Measurements from ENCODE around the gene CCDC150. TPM values are rescaled to one million over a fixed set of nuclear protein-coding genes. Genes with fewer than 3 reads are reported as not detected.
A peak's percentile ranks its signal among the peaks of the same experiment; 100 is the strongest.

CCDC150 gene
- total and polyA plus RNA-seq, 2 of the 8 experiments (the other 6 are each of a cell fraction or from before 2014, with no cell fraction given): 8.3 to 31.9 TPM

DNA sequence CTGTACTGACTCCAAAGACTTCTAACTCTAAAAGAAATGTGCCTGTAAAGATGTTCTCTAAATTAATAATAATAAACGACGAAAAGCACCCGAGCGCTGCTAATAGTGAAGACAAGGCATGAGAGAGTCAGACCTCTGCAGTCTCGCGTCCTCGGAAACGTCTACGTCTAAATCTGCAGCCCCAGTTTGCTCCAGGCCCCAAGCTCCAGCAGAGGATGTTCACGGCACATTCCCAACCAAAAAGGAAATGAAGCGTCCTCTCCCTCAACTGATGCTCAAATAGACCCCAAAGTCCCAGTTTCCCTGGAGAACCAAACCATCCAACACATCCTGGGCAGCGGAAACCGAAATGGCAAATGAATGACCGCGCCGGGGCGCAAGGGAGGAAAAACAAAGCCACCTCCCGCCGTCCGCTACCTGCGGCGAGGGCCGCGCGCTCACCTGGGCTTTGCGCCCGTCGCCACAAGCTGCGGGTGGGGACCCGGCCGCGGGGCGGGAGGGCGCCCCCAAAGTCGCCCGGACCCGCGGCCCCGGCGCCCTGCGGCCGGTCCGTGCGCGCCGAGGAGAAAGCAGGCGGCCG is 47.1 kb upstream of the CCDC150 start (continued):
- TF ChIP-seq HDAC2 (IDR thresholded peaks at IDR 0.05; ENCODE audit: borderline replicate concordance in 1 of 2, low read depth in 2 of 2, low read length in 2 of 2): 0 out of 4 replicates have a peak, but pooled peaks of 1 of the 2 experiments have one; percentile 26
